Measurements from ENCODE around the gene OLFM4. TPM values are rescaled to one million over a fixed set of nuclear protein-coding genes. Genes with fewer than 3 reads are reported as not detected.

OLFM4 gene
- total and polyA plus RNA-seq, 10 of the 15 experiments (the other 5 are each of a cell fraction or from before 2014, with no cell fraction given) = 0.03 to 0.27 (median 0.11) TPM; not detected in 6

- TF ChIP-seq NR2C2 (IDR thresholded peaks at IDR 0.05; ENCODE audit: borderline replicate concordance, control insufficient read depth, insufficient read length, low read depth) = no peak
Measured at GRCh38 chr13:52991344-52992020, 37.1 kb upstream of the OLFM4 start (continued).

GRCh38 chr13:52992110-52992509 lies 36.5 kb upstream of the OLFM4 start:
- Histone ChIP-seq H2AFZ (ENCODE audit: control insufficient read depth, low read depth, low read length) (no peak overlapping the region), H3K79me2 (ENCODE audit: control insufficient read depth, insufficient read depth, low read length) (no peaks in the 10 kb centered on the region), H3K4me1 (ENCODE audit: control insufficient read depth, insufficient read depth, low read length) (no peaks in the 10 kb centered on the region), H3K27ac (ENCODE audit: control insufficient read depth, insufficient read depth) (no peak overlapping the region), H3K4me3 (no peak overlapping the region), H3K4me2 (ENCODE audit: control insufficient read depth, insufficient read depth) (no peak overlapping the region), H3K9me3 (replicated peaks; ENCODE audit: control insufficient read depth, insufficient read depth, low read length) (no peaks in the 10 kb centered on the region), H4K20me1 (ENCODE audit: control insufficient read depth, insufficient read depth) (no peaks in the 10 kb centered on the region), H3K27me3 (replicated peaks in 1 of 2; ENCODE audit: control insufficient read depth in 2 of 2, insufficient read depth in 2 of 2, low read length in 1 of 2) (peaks cover 0 to 3% of the 10 kb centered on the region in 2 experiments; a peak in 1 of 4 replicates), H3K9ac (ENCODE audit: control insufficient read depth, insufficient read depth, low read length) (no peak overlapping the region), H3K36me3 (ENCODE audit: control insufficient read depth in 2 of 2, insufficient read depth in 2 of 2, low read length in 1 of 2) (no peaks in the 10 kb centered on the region)
- ChIA-PET SMC1A (ENCODE audit: uncharacterized antibody, unreplicated experiment) (no interaction called here), POLR2A (no interaction called here), RAD21 (ENCODE audit: unreplicated experiment) (no interaction called here), CTCF (no interaction called here)
- no peak for TF ChIP-seq NFIC (IDR thresholded peaks at IDR 0.05; ENCODE audit: low read depth, low read length)
- TF ChIP-seq ETV6 (conservative IDR thresholded peaks at IDR 0.05 in 1 of 2, IDR thresholded peaks at IDR 0.05 in 1 of 2; ENCODE audit: borderline replicate concordance in 1 of 2, low read depth in 1 of 2) = no peak
- TF ChIP-seq MTA3 (IDR thresholded peaks at IDR 0.05; ENCODE audit: borderline replicate concordance, low read length) = no peak
- TF ChIP-seq FOXK2 (IDR thresholded peaks at IDR 0.05) = no peak
- in situ Hi-C loops (cut with MboI) = no loop called here
- FAIRE-seq = no peak
- intact Hi-C loops (cut with micrococcal nuclease; ENCODE audit: unreplicated experiment) = no loop called here
- no peak for ATAC-seq
- 72% methylated on average over 11 of the region's 11 CpGs for WGBS (ENCODE audit: insufficient coverage, insufficient replicate concordance, low lambda C conversion rate, missing lambda C conversion rate)
- no peak for DNase-seq (ENCODE audit: low read depth, low spot score)
- no TSS peak for BruUV-seq (replicated peaks)

GRCh38 chr13:52994051-52994450 lies 34.6 kb upstream of the OLFM4 start:
- DNase-seq (ENCODE audit: low read depth, low spot score) (no peak), ATAC-seq (no peak), FAIRE-seq (no peak)
- SMC1A ChIA-PET (ENCODE audit: uncharacterized antibody, unreplicated experiment) = no interaction called here
- intact Hi-C loops (cut with micrococcal nuclease; ENCODE audit: unreplicated experiment) = no loop called here
- Histone ChIP-seq H3K4me1 (ENCODE audit: control insufficient read depth, insufficient read depth, low read length) (no peaks in the 10 kb centered on the region), H3K79me2 (ENCODE audit: control insufficient read depth, insufficient read depth, low read length) (no peaks in the 10 kb centered on the region), H3K9ac (ENCODE audit: control insufficient read depth, insufficient read depth, low read length) (no peak overlapping the region), H3K4me2 (ENCODE audit: control insufficient read depth, insufficient read depth) (no peak overlapping the region), H3K36me3 (ENCODE audit: control insufficient read depth in 2 of 2, insufficient read depth in 2 of 2, low read length in 1 of 2) (no peaks in the 10 kb centered on the region), H4K20me1 (ENCODE audit: control insufficient read depth, insufficient read depth) (no peaks in the 10 kb centered on the region), H3K4me3 (no peak overlapping the region), H3K27ac (ENCODE audit: control insufficient read depth, insufficient read depth) (no peak overlapping the region), H3K27me3 (replicated peaks in 1 of 2; ENCODE audit: control insufficient read depth in 2 of 2, insufficient read depth in 2 of 2, low read length in 1 of 2) (no peaks in the 10 kb centered on the region; a peak in 1 of 4 replicates), H3K9me3 (replicated peaks; ENCODE audit: control insufficient read depth, insufficient read depth, low read length) (no peaks in the 10 kb centered on the region), H2AFZ (ENCODE audit: control insufficient read depth, low read depth, low read length) (no peak overlapping the region)
- POLR2A ChIA-PET = no interaction called here
- 17% methylated on average over 2 of the region's 2 CpGs for WGBS (ENCODE audit: insufficient coverage, insufficient replicate concordance, low lambda C conversion rate, missing lambda C conversion rate)
- no TSS peak for BruUV-seq (replicated peaks)
- RAD21 ChIA-PET (ENCODE audit: unreplicated experiment) = no interaction called here
- no peak for TF ChIP-seq MYB (IDR thresholded peaks at IDR 0.05; ENCODE audit: borderline replicate concordance, low read depth, low read length)
- CTCF ChIA-PET = no interaction called here
- in situ Hi-C loops (cut with MboI) = no loop called here

Measured in GM12878 (cell line).